Lung (tissue), 12 donors: ENCODE data around the gene PTCD2. TPM values are rescaled to one million over a fixed set of nuclear protein-coding genes. Genes with fewer than 3 reads are reported as not detected.
"Not testable (repeated sequence)": the region's sequence is repeated elsewhere in the genome, so short reads cannot be mapped to it uniquely, and the experiment has no call there.

Experiments
- ATAC-seq: fragments of 200-7000 bp; cut with Tn5 transposase; one replicate; pipeline ENCODE4 v1.9.1; 2020; ENCODE audit warnings: moderate number of reproducible peaks; ENCODE audit not compliant: insufficient read depth, low FRiP score
- DNase-seq, 3 donors: peaks; one replicate each; pipeline ENCODE4 v3.0.0-alpha.2; 2013 to 2017
- H3K27ac ChIP-seq, 2 donors: one replicate each; pipeline ENCODE4 v1.5.1; 2013; ENCODE audit warnings: mild to moderate bottlenecking in 2 of 2, moderate library complexity in 2 of 2, control low read depth in 1 of 2, inconsistent platforms in 1 of 2, low read depth in 1 of 2, low read length in 1 of 2
- H3K27me3 ChIP-seq, 3 donors: one replicate each; pipeline ENCODE4 v1.5.1; 2013; ENCODE audit warnings: low read length in 2 of 3; ENCODE audit not compliant: control insufficient read depth in 3 of 3, insufficient read depth in 3 of 3
- H3K36me3 ChIP-seq, 4 donors: one replicate each; pipeline ENCODE4 v1.5.1; 2013; ENCODE audit warnings: low read length in 4 of 4, mild to moderate bottlenecking in 1 of 4, moderate library complexity in 1 of 4; ENCODE audit not compliant: control insufficient read depth in 4 of 4, insufficient read depth in 4 of 4
- H3K4me1 ChIP-seq, 5 donors: one replicate each; pipeline ENCODE4 v1.5.1; 2013; ENCODE audit warnings: low read length in 5 of 5, mild to moderate bottlenecking in 2 of 5, moderate library complexity in 1 of 5; ENCODE audit not compliant: control insufficient read depth in 5 of 5, insufficient read depth in 5 of 5
- H3K4me3 ChIP-seq: one replicate; pipeline ENCODE4 v1.5.1; 2013; ENCODE audit warnings: mild to moderate bottlenecking, control low read depth, moderate library complexity
- H3K9ac ChIP-seq, 2 donors: one replicate each; pipeline ENCODE4 v1.5.1; 2013; ENCODE audit warnings: low read length in 2 of 2, control low read depth in 1 of 2; ENCODE audit not compliant: insufficient read depth in 1 of 2
- H3K9me3 ChIP-seq, 4 donors: one replicate each; pipeline ENCODE4 v1.5.1; 2013; ENCODE audit warnings: low read length in 3 of 4, mild to moderate bottlenecking in 1 of 4, moderate library complexity in 1 of 4; ENCODE audit not compliant: control insufficient read depth in 4 of 4, insufficient read depth in 3 of 4
- CTCF ChIP-seq: IDR thresholded peaks from 2 replicates; pipeline ENCODE4 v1.5.1; 2012; ENCODE audit warnings: mild to moderate bottlenecking; ENCODE audit errors: control extremely low read depth, extremely low read depth
- WGBS, 2 donors: extraction: QIAGEN DNeasy Blood & Tissue Kit; methylation state at CpG; one replicate each; pipeline ENCODE4 v1.1.7; 2013; 5-methylcytosine and 5-hydroxymethylcytosine counted together
- polyA plus RNA-seq, 2 donors: library from polyadenylated mRNA; stranded (reverse); fragments of 200-250 nt; gene quantifications; one replicate each; pipeline ENCODE4 v1.2.1, GENCODE V29; 2013
- total RNA-seq, 2 donors: library from RNA; depleted of rRNA in 1 of 2; stranded (reverse); fragments of >200 nt in 1 of 2; gene quantifications; one replicate each; pipeline ENCODE4 v1.2.1, GENCODE V29; 2014 to 2021
- donor health status: control.
- donor health status: control.
- donor health status: Bipolar disorder and iron deficiency.
- donor health status: healthy.
- donor health status: DM: yes; HTN: yes; CAD: no.

The PTCD2 gene
- total and polyA plus RNA-seq, 4 donors, result 1.9 to 12.0 (median 6.3) TPM

- DNase-seq (no peak), ATAC-seq (no peak)
- peaks cover 1 to 12% (median 6%) of the 10 kb centered on the region in 4 donors for H3K36me3 ChIP-seq
- no peak overlapping the region for H3K27ac ChIP-seq
- H3K9ac ChIP-seq, result no peak overlapping the region
- peaks cover 0 to 11% (median 0%) of the 10 kb centered on the region in 5 donors for H3K4me1 ChIP-seq
- no peaks in the 10 kb centered on the region for H3K9me3 ChIP-seq
- no peaks in the 10 kb centered on the region for H3K27me3 ChIP-seq
- no peak for TF ChIP-seq CTCF
- 89 to 90% methylated on average over 4 of the region's 4 CpGs for WGBS, 2 donors
- H3K4me3 ChIP-seq, result no peak overlapping the region
Measured at GRCh38 chr5:72295539-72295938, 24.6 kb upstream of the PTCD2 start.

- Histone ChIP-seq H3K27me3 (no peaks in the 10 kb centered on the region), H3K9me3 (no peaks in the 10 kb centered on the region), H3K9ac (no peak overlapping the region), H3K4me3 (no peak overlapping the region), H3K27ac (no peak overlapping the region), H3K36me3 (peaks cover 1 to 12% (median 6%) of the 10 kb centered on the region in 4 donors), H3K4me1 (peaks cover 0 to 12% (median 0%) of the 10 kb centered on the region in 5 donors)
- DNase-seq (no peak), ATAC-seq (no peak)
- 93 to 97% methylated on average over 2 of the region's 2 CpGs for WGBS, 2 donors
- TF ChIP-seq CTCF, result no peak
Measured at GRCh38 chr5:72296256-72296655, 23.9 kb upstream of the PTCD2 start.

GRCh38 chr5:72298136-72298535 lies 22.0 kb upstream of the PTCD2 start:
- DNase-seq, H3K9ac ChIP-seq, ATAC-seq, H3K4me3 ChIP-seq, H3K9me3 ChIP-seq, H3K27me3 ChIP-seq, H3K27ac ChIP-seq: not testable (repeated sequence)
- 95 to 97% methylated on average over 3 of the region's 3 CpGs for WGBS, 2 donors
- peaks cover 3 to 12% (median 5%) of the 10 kb centered on the region in 4 donors for H3K36me3 ChIP-seq
- H3K4me1 ChIP-seq, result peaks cover 0 to 12% (median 0%) of the 10 kb centered on the region in 5 donors

- no peak overlapping the region for H3K9ac ChIP-seq
- WGBS, 2 donors, result 98% methylated on average over 5 of the region's 5 CpGs
- TF ChIP-seq CTCF, result no peak
Measured at GRCh38 chr5:72298711-72299110, 21.5 kb upstream of the PTCD2 start.

More at GRCh38 chr5:72298711-72299110, 21.5 kb upstream of the PTCD2 start:
- peaks cover 3 to 12% (median 5%) of the 10 kb centered on the region in 4 donors for H3K36me3 ChIP-seq
- ATAC-seq (no peak), DNase-seq (no peak)
- peaks cover 0 to 8% (median 0%) of the 10 kb centered on the region in 5 donors for H3K4me1 ChIP-seq
- H3K27me3 ChIP-seq, result no peaks in the 10 kb centered on the region
- H3K9me3 ChIP-seq, result no peaks in the 10 kb centered on the region
- H3K4me3 ChIP-seq, result no peak overlapping the region
- no peak overlapping the region for H3K27ac ChIP-seq
